GM19324 (cell line): ENCODE data around the gene ASZ1.

Experiments
- ATAC-seq: cut with Tn5 transposase; IDR thresholded peaks from one replicate; pipeline ENCODE4 v1.9.1; 2021; ENCODE audit warnings: mild to moderate bottlenecking, moderate library complexity; ENCODE audit not compliant: unreplicated experiment, low FRiP score

Gene ASZ1

GRCh38 chr7:117403737-117404136 lies 23.6 kb downstream of the ASZ1 start:
- no peak for ATAC-seq

DNA sequence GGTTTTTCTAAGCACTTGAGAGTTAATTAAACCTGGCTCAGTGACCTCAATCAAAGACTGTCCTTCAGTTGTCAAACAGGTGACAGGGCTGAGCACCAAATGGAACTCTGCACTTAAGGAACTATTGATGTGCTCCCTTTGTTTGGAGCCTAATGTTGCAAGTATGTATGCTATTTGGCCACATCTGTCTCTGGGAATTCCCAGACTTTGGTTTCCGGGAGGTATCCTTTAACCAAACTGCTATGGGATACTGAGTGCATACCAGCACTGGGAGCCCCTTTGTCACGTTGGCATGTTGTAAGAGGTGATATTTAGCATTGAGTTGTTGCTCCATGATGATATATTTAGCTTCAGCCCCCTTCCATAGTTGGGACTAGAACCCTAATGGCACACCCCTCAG lies 25.2 kb downstream of the ASZ1 start:
- no peak for ATAC-seq

GRCh38 chr7:117401293-117402002 lies 25.8 kb downstream of the ASZ1 start:
- no peak for ATAC-seq

GRCh38 chr7:117399820-117400422 lies 27.4 kb downstream of the ASZ1 start:
- no peak for ATAC-seq

DNA sequence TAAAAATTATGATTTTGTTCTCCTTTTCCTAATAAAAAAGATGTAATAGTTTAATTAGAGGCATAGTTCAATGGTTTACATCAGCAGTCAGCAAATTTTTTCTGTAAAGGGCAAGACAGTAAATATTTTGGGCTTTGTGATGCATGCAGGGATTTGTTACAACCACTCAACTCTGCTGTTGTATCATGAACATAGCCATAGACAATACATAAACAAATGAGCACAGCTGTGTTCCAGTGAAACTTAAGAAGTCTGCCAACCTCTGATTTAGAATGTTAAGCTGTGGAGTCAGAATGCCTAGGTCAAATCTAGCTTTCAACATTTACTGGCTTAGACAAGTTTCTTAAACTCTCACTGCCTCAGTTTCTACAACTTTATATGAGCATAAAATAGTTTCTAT lies 31.6 kb downstream of the ASZ1 start:
- ATAC-seq: no peak

- ATAC-seq: no peak
Measured at GRCh38 chr7:117393781-117394180, 33.5 kb downstream of the ASZ1 start.

DNA sequence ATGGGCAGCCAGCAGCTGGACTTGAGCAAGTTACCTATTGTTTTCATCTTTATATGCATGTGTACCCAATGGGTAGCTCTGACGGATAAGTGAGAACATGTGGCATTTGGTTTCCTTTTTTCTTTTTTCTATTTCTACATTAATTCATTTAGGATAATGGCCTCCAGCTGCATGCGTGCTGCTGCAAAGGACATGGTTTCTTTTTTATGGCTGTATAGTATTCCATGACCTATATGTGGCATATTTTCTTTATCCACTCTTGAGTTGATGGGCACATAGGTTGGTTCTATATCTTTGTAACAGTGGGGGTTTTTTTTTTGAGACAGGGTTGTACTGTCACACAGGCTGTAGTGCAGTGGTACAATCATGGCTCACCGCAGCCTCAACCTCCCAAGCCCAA lies 37.4 kb downstream of the ASZ1 start:
- ATAC-seq: no peak

- ATAC-seq: no peak
Measured at GRCh38 chr7:117386110-117386706, 41.1 kb downstream of the ASZ1 start.

- ATAC-seq: no peak
Measured at GRCh38 chr7:117385363-117386109, 41.8 kb downstream of the ASZ1 start.

DNA sequence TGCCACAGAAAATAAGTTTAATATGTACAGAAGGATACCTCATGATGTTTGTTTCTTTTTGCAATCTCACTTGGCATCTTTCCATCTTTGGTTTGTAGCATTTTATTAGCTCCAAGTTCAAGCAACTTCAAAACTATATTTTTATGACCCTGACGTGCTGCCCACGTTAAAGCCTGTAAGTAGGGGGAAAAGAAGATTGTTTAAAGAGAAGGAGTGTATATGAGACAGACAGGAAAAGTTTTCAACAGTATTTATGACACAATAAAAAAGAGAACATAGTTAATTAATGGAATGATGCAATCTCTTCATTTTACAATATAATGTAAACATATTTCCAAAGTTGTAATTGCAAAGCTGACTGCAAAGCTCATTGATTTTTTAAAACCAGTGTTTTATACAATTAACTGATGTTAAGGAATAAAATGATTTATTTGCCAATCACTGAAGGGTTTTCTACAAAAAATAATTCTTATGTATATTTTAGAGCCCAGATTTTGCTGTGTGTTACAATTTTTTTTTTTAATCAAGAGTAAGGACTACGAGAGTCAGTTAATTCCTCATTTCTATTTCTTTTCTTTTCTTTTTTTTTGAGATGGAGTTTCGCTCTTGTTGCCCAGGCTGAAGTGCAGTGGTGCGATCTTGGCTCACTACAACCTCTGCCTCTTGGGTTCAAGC lies 42.5 kb downstream of the ASZ1 start:
- no peak for ATAC-seq

GRCh38 chr7:117383483-117384189 lies 43.7 kb downstream of the ASZ1 start:
- no peak for ATAC-seq

DNA sequence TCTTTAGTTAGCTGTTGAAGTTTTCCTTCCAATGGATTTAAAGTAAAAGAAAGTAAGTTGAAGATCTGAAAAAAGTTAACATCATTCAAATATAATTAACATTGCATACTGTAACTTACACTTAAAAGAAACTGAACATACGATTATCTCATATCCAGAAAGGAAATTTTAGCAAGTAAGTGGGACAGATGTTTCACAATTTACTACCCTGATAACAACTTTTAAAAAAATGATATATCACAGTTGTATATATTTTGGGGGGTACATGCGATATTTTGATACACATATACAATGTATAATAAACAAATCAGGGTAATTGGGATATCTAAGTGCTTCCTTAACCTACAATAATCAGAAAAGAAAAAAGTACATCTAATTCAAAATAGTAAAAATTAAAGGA lies 44.2 kb downstream of the ASZ1 start:
- ATAC-seq: no peak

- no peak for ATAC-seq
Measured at GRCh38 chr7:117381362-117381761, 45.9 kb downstream of the ASZ1 start.

- ATAC-seq: no peak
Measured at GRCh38 chr7:117375380-117375779, 51.9 kb downstream of the ASZ1 start.

GRCh38 chr7:117372073-117372472 lies 55.2 kb downstream of the ASZ1 start:
- ATAC-seq: no peak

DNA sequence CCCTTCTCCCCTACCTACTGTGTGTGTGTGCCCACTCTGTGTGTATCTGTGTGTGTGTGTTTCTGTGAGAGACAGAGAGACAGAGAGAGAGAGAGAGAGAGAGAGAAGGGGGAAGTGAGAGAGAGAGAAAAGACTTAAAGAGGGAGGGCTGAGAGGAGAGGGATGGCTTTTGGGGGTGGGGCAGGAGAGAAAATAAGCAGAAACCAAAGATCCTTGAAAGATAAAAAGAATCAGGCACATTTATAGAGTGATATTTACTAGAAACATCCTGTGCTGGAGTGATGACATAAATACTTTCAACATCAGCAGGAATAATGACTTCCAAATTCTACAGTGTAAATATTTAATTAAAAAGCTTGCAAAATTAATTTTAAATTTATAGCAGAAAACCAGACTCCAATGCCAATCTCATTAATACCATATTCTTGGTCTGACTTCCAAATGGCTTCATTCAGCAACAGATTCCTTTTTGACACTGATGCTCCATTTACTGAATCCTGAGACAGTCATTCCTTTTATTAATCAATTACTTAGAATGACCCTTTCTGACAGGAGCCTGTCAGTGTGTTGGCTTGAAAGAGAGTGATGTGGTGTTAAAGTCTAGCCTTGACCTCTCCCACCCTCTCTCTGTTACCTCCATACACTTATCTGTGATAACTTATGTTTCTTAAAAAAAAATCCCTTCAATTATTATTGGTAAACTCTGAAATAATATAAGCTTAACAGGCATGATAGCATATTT lies 62.8 kb downstream of the ASZ1 start:
- no peak for ATAC-seq

DNA sequence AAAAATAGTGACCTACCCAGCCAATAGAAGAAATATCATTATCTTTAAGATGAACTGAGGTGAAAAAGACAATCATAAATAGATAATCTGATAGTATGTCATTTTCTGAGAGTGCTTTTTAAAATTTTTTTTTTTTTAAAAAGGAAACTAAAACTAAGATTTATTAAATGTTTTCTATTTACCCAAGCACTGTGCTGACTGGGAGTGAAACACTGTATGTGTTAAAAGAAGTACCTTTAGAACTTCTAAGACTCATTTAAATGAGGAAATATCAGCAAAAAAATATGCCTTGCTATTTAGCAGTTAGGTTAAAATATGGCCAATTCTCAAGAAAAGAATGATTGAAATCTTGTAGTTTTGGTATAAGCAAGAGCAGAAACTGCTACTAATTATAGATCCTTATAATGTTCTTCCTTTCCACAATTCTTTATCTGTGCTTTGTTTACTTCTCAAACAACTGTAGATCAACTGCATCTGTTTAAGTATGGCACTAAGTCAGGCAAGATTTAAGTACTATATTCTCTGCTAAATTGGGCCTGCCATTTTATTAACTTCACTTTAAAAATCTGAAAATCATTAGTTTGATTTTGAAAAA lies 64.9 kb downstream of the ASZ1 start:
- no peak for ATAC-seq

- ATAC-seq: no peak
Measured at GRCh38 chr7:117350027-117350426, 77.3 kb downstream of the ASZ1 start.

- no peak for ATAC-seq
Measured at GRCh38 chr7:117349570-117349969, 77.7 kb downstream of the ASZ1 start.
